ENCODE data around the gene GIGYF1. TPM values are rescaled to one million over a fixed set of nuclear protein-coding genes. Genes with fewer than 3 reads are reported as not detected.
"Not testable (repeated sequence)": the region's sequence is repeated elsewhere in the genome, so short reads cannot be mapped to it uniquely, and the experiment has no call there.

Gene GIGYF1
- total and polyA plus RNA-seq, 7 donors, result 3.5 to 47.1 (median 26.5) TPM

GRCh38 chr7:100673942-100674410 is 20.1 kb downstream of the GIGYF1 start:
- peak overlapping the region; percentile 91 to 99 (median 92) for H3K4me3 ChIP-seq
- DNase-seq, result peak; percentile 86
- TF ChIP-seq, protein P1, sequence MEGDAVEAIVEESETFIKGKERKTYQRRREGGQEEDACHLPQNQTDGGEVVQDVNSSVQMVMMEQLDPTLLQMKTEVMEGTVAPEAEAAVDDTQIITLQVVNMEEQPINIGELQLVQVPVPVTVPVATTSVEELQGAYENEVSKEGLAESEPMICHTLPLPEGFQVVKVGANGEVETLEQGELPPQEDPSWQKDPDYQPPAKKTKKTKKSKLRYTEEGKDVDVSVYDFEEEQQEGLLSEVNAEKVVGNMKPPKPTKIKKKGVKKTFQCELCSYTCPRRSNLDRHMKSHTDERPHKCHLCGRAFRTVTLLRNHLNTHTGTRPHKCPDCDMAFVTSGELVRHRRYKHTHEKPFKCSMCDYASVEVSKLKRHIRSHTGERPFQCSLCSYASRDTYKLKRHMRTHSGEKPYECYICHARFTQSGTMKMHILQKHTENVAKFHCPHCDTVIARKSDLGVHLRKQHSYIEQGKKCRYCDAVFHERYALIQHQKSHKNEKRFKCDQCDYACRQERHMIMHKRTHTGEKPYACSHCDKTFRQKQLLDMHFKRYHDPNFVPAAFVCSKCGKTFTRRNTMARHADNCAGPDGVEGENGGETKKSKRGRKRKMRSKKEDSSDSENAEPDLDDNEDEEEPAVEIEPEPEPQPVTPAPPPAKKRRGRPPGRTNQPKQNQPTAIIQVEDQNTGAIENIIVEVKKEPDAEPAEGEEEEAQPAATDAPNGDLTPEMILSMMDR (IDR thresholded peaks at IDR 0.05), result no peak
- TF ChIP-seq POLR2A (IDR thresholded peaks at IDR 0.05), result no peak
- TF ChIP-seq POLR2AphosphoS5 (IDR thresholded peaks at IDR 0.05), result no peak
- intact Hi-C loops (cut with DNase I), result loop anchor here (2.0 to 5.0 kb wide), 5 partner anchors 17 to 192 kb away; partner anchors contain the start of gene NYAP1
- H3K4me1 ChIP-seq, result peaks cover 0 to 31% (median 14%) of the 10 kb centered on the region in 4 donors
- H3K9me3 ChIP-seq, result no peaks in the 10 kb centered on the region
- peaks cover 17 to 28% (median 24%) of the 10 kb centered on the region in 4 donors for H3K36me3 ChIP-seq
- peak overlapping the region; percentile 97 to 99 (median 98) for H3K27ac ChIP-seq
- WGBS, 2 donors, result 0 to 1% methylated on average over 34 of the region's 34 CpGs
- H3K27me3 ChIP-seq, result no peaks in the 10 kb centered on the region

DNA sequence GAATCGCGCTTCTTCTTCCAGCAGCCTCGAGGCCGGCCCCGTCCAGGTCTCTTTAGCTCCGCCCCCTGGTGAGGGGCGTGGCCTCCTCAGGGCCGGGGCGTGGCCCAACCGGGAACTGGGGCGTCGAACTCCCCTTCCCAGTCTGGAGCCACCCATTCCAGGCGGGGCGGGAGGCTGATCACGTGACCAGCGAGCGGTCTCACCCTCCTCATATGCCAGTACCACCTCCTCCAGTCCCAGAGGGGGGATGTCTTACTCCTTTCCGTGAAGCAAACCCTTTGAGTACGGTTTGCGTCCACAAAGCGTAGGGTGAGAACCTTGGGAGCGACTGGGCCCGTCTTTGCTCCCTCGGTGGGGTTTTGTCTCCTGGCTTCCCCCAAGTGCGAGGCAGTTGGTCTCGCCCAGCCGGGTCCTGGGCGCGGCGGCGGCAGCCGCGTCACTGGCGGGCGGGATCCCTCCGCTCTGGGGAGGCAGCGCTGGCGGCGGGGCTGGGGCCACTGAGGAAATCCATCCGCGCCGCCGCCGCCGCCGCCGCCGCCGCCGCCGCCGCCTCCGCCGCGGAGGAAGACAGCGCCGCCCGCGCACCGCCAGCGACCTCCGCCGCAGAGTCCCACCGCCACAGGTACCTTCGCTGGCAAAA is 20.6 kb downstream of the GIGYF1 start, which contains the start of gene GNB2:
Gene GNB2 (plus strand): TSS at position 439 of the 640 bp plus-strand sequence. CDS start 2,526 bp downstream, outside the sequence.
- intact Hi-C loops (cut with DNase I), result loop anchor here (2.0 to 5.0 kb wide), 3 partner anchors 46 to 191 kb away; partner anchors contain the start of gene NYAP1
- peaks cover 0 to 27% (median 14%) of the 10 kb centered on the region in 4 donors for H3K4me1 ChIP-seq
- H3K27ac ChIP-seq, result peak within 1 kb of the TSS; percentile 97 to 99 (median 98)
- no peaks in the 10 kb centered on the region for H3K27me3 ChIP-seq
- peak; percentile 66 to 84 (median 82) for TF ChIP-seq POLR2AphosphoS5 (IDR thresholded peaks at IDR 0.05)
- TF ChIP-seq, protein P1 (IDR thresholded peaks at IDR 0.05), result no peak
- TF ChIP-seq EP300 (IDR thresholded peaks at IDR 0.05), result peak in 2 of 4 donors; percentile 5 to 11
- TF ChIP-seq POLR2A (IDR thresholded peaks at IDR 0.05), result no peak
- H3K4me3 ChIP-seq, result peak within 1 kb of the TSS; percentile 91 to 99 (median 92)
- peak; percentile 100 for DNase-seq
- H3K9me3 ChIP-seq, result no peaks in the 10 kb centered on the region
- peaks cover 11 to 22% (median 18%) of the 10 kb centered on the region in 4 donors for H3K36me3 ChIP-seq
- WGBS, 2 donors, result 0% methylated on average over 65 of the region's 65 CpGs

GRCh38 chr7:100671353-100672327 is 22.4 kb downstream of the GIGYF1 start:
- Histone ChIP-seq H3K36me3 (peaks cover 0 to 4% (median 1%) of the 10 kb centered on the region in 4 donors), H3K9me3 (no peaks in the 10 kb centered on the region), H3K27ac (no peak overlapping the region), H3K27me3 (no peaks in the 10 kb centered on the region), H3K4me3 (no peak overlapping the region), H3K4me1 (peaks cover 0 to 22% (median 9%) of the 10 kb centered on the region in 4 donors)
- intact Hi-C loops (cut with DNase I), result loop anchor here (2.0 to 5.0 kb wide), 3 partner anchors 44 to 189 kb away; partner anchors contain the start of gene NYAP1
- no peak for DNase-seq
- WGBS, 2 donors, result 79 to 90% methylated on average over 18 of the region's 18 CpGs
- TF ChIP-seq POLR2AphosphoS5 (IDR thresholded peaks at IDR 0.05) (no peak), EP300 (IDR thresholded peaks at IDR 0.05) (no peak), POLR2A (IDR thresholded peaks at IDR 0.05) (no peak)
- TF ChIP-seq, protein P1 (IDR thresholded peaks at IDR 0.05), result no peak

DNA sequence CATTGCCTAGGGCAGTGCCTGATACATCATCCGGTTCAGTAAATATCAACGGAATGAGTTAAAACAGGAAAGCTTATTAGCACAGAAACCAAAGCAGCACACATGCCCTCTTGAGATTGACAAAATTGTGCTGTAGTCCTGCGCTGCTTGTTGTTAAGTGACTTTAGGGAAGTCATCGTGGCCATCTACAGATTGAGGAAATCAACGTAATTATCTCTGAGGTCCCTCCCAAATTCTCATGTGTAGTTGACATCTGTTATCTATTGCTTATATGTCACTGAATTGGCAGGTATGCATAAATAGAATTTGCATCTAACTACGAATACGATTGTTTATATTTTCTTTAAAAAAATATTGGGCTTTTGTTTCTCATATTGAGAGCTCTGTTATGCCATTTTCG is 24.0 kb downstream of the GIGYF1 start:
- no peaks in the 10 kb centered on the region for H3K27me3 ChIP-seq
- H3K4me3 ChIP-seq, result no peak overlapping the region
- H3K36me3 ChIP-seq, result no peaks in the 10 kb centered on the region
- H3K4me1 ChIP-seq, result peaks cover 0 to 6% (median 2%) of the 10 kb centered on the region in 4 donors
- no peaks in the 10 kb centered on the region for H3K9me3 ChIP-seq
- WGBS, 2 donors, result 56 to 69% methylated on average over 8 of the region's 8 CpGs
- TF ChIP-seq EP300 (IDR thresholded peaks at IDR 0.05) (no peak), POLR2AphosphoS5 (IDR thresholded peaks at IDR 0.05) (no peak), POLR2A (IDR thresholded peaks at IDR 0.05) (no peak)
- TF ChIP-seq, protein P1 (IDR thresholded peaks at IDR 0.05), result no peak
- DNase-seq, result no peak
- intact Hi-C loops (cut with DNase I), result loop anchor here (5.0 kb wide), 2 partner anchors 43 to 188 kb away; partner anchors contain the start of gene NYAP1
- H3K27ac ChIP-seq, result no peak overlapping the region

GRCh38 chr7:100669106-100669505 is 24.9 kb downstream of the GIGYF1 start:
- H3K9me3 ChIP-seq; H3K4me1 ChIP-seq; H3K27me3 ChIP-seq; H3K36me3 ChIP-seq; DNase-seq; H3K4me3 ChIP-seq; intact Hi-C loops (cut with DNase I); H3K27ac ChIP-seq: not testable (repeated sequence)
- 95 to 96% methylated on average over 12 of the region's 12 CpGs for WGBS, 2 donors
